OCI-LY7 (cell line): ENCODE data around the gene TPR. TPM values are rescaled to one million over a fixed set of nuclear protein-coding genes. Genes with fewer than 3 reads are reported as not detected.
A peak's percentile ranks its signal among the peaks of the same experiment; 100 is the strongest.

ENCODE experiments used
- Bru-seq: library from RNA; stranded (reverse); fragments of 400-500 nt; gene quantifications from one replicate; lab custom pipeline; 2021; lab: Mats Ljungman, UMichigan
- BruChase-seq, 2 experiments: library from RNA; stranded (reverse); fragments of 400-500 nt; gene quantifications; one replicate each; lab custom pipeline; 2021; lab: Mats Ljungman, UMichigan
- BruUV-seq: library from RNA; stranded (reverse); fragments of 400-500 nt; replicated peaks from 2 replicates; lab custom pipeline; 2021; lab: Mats Ljungman, UMichigan
- CTCF ChIA-PET: fragments of 300-600 bp; sonication (Branson Sonifier 250); formaldehyde crosslinking; loops from one replicate; lab custom pipeline; 2022; ENCODE audit warnings: antibody characterized with exemption; ENCODE audit not compliant: unreplicated experiment; lab: Charles Lee
- POLR2A ChIA-PET: fragments of 300-600 bp; sonication (Branson Sonifier 250); formaldehyde crosslinking; loops from one replicate; lab custom pipeline; 2022; ENCODE audit warnings: antibody characterized with exemption; lab: Charles Lee
- DNase-seq: peaks from one replicate; pipeline ENCODE4 v3.0.0-alpha.2; 2015; ENCODE audit warnings: low spot score
- H2AFZ ChIP-seq: fragments of 200-600 bp; sonication (generic), shearing (Covaris generic); 2 replicates; pipeline ENCODE4 v1.6.1; 2014; ENCODE audit warnings: mild to moderate bottlenecking, antibody characterized with exemption, low read length, moderate library complexity
- H3K27ac ChIP-seq: fragments of 200-600 bp; sonication (generic); 2 replicates; pipeline ENCODE4 v1.5.1; 2014; ENCODE audit warnings: mixed run types, low read depth, mild to moderate bottlenecking, moderate library complexity, low read length, inconsistent platforms; ENCODE audit not compliant: poor library complexity, severe bottlenecking
- H3K36me3 ChIP-seq: fragments of 200-600 bp; sonication (generic); 2 replicates; pipeline ENCODE4 v1.6.1; 2014; ENCODE audit warnings: mild to moderate bottlenecking, antibody characterized with exemption, low read length, moderate library complexity, mixed read lengths; ENCODE audit not compliant: insufficient read depth
- H3K4me1 ChIP-seq: fragments of 200-600 bp; sonication (generic); 2 replicates; pipeline ENCODE4 v1.5.1; 2014; ENCODE audit warnings: mild to moderate bottlenecking, low read length; ENCODE audit not compliant: insufficient read depth, poor library complexity, severe bottlenecking
- H3K4me2 ChIP-seq: fragments of 200-600 bp; sonication (generic); 2 replicates; pipeline ENCODE4 v1.6.1; 2014; ENCODE audit warnings: mild to moderate bottlenecking, low read length
- H3K4me3 ChIP-seq: fragments of 200-600 bp; sonication (generic); 2 replicates; pipeline ENCODE4 v1.5.1; 2014; ENCODE audit warnings: mild to moderate bottlenecking, low read depth, low read length; ENCODE audit not compliant: poor library complexity, severe bottlenecking
- H3K79me2 ChIP-seq: fragments of 200-600 bp; sonication (generic); 2 replicates; pipeline ENCODE4 v1.6.1; 2016; ENCODE audit warnings: low read depth, mild to moderate bottlenecking, low read length, moderate library complexity, mixed read lengths; ENCODE audit not compliant: insufficient read depth
- H3K9me2 ChIP-seq: fragments of 200-600 bp; sonication (generic); 2 replicates; pipeline ENCODE4 v1.6.1; 2016; ENCODE audit warnings: mild to moderate bottlenecking, low read length, mixed read lengths; ENCODE audit not compliant: insufficient read depth
- H3K9me3 ChIP-seq: fragments of 200-600 bp; sonication (generic); 2 replicates; pipeline ENCODE4 v1.6.1; 2014; ENCODE audit warnings: mild to moderate bottlenecking, mixed run types, low read length, mixed read lengths
- H4K20me1 ChIP-seq: fragments of 200-600 bp; sonication (generic); 2 replicates; pipeline ENCODE4 v1.6.1; 2014; ENCODE audit warnings: mild to moderate bottlenecking, antibody characterized with exemption, low read length, moderate library complexity, mixed read lengths; ENCODE audit not compliant: insufficient read depth
- EZH2phosphoT487 ChIP-seq: fragments of 200-600 bp; sonication (generic); IDR thresholded peaks from 2 replicates; pipeline ENCODE4 v1.6.1; 2018; ENCODE audit warnings: low read depth, borderline replicate concordance, mild to moderate bottlenecking, mixed run types, antibody characterized with exemption, low read length, moderate library complexity, mixed read lengths
- intact Hi-C: fragments of 100-400 bp; cut with micrococcal nuclease; formaldehyde crosslinking; loops from one replicate; pipeline ENCODE4 v1.10.0; 2022; ENCODE audit not compliant: unreplicated experiment
- long read RNA-seq: library from polyadenylated mRNA; stranded (forward); transcript quantifications from one replicate; pipeline ENCODE4 v2.0.0, GENCODE V29; 2022
- total RNA-seq, 2 experiments: library from RNA; depleted of rRNA in 1 of 2; stranded (reverse); fragments of >200 nt in 1 of 2; shearing (Covaris generic) in 1 of 2; gene quantifications; 2 replicates each; pipeline ENCODE4 v1.2.3, GENCODE V29; 2014 to 2022
- TF ChIP-seq, protein P1 (sequence below): fragments of 200-600 bp; sonication (generic); conservative IDR thresholded peaks from 2 replicates; pipeline ENCODE4 v1.5.1; 2014; ENCODE audit warnings: mild to moderate bottlenecking, antibody characterized with exemption, low read length, moderate library complexity, mixed read lengths

Gene TPR
- total RNA-seq (2014; rRNA removed; shearing (Covaris generic)) (81.8 and 92.1 TPM in 2 replicates), total RNA-seq (2022) (136 and 141 TPM in 2 replicates), Bru-seq, nascent RNA (percentile 94 among the genes with signal in this experiment), BruChase-seq, experiment 1, labeled RNA remaining after a 6-hour chase (percentile 93 among the genes with signal in this experiment), BruChase-seq, experiment 2, labeled RNA remaining after a 2-hour chase (percentile 92 among the genes with signal in this experiment)
- long read RNA-seq, full-length matches to known transcripts, result 106 of 201 reads
- long read RNA-seq, partial matches to known transcripts, result 39 of 201 reads
- long read RNA-seq, other reads (novel, unspliced or antisense), result 56 of 201 reads

DNA sequence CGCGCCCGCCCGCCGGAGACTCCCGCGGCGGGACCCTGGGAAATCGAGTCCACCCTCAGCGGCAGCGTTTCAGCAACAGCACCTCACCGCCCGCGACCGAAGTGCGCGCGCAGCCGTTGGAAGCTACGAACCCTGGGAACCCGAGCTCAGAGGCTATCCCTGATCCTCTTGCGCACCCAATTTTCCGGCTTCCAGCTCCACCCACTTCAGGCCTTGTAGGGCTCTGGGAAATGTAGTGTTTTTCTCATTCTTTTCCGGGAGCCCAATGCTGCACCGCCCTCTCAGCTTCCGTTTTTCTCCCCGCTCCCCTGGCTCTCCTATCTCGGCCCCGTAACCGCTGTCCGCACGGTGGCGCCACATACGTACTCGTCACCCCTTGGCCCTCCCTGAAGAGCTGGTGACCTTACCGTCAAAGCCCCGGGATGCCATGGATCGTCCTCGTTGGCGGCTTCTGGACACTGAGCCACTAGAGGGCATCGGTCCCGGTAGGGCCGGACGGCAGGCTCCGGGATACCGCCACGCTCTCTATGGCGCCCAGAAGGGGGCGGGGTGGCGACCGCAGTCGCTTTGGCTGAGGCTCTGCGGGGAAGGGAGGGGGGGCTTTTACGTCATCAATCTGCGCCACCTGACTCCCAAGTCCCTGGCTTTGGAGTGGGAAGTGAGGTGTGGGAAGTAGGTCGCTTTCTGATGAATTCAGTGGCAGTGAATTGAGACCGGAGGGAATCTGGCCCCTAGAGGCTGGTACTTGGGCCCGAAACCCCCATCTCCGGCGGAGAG lies at the start of gene TPR, which contains the start of gene ODR4:
Gene TPR, minus strand, starts transcription at position 102 of the 777 bp plus-strand sequence. CDS start 225 bp downstream, outside the sequence.
Gene ODR4, plus strand, starts transcription at position 687 of the 777 bp plus-strand sequence. CDS start 3,948 bp downstream, outside the sequence.
- Histone ChIP-seq H4K20me1 (peaks cover 14% of the 10 kb centered on the region), H3K79me2 (peaks cover 77% of the 10 kb centered on the region), H3K36me3 (peaks cover 50% of the 10 kb centered on the region), H3K4me2 (peak within 1 kb of the TSS; percentile 88), H3K27ac (peak within 1 kb of the TSS; percentile 79), H3K9me3 (no peaks in the 10 kb centered on the region), H2AFZ (peak within 1 kb of the TSS; percentile 96), H3K4me3 (peak within 1 kb of the TSS; percentile 77), H3K4me1 (peaks cover 20% of the 10 kb centered on the region), H3K9me2 (no peaks in the 10 kb centered on the region)
- intact Hi-C loops, result loop anchor here (2.0 to 5.0 kb wide), 2 partner anchors 1059 to 1218 kb away; partner anchors contain the start of genes IVNS1ABP, SWT1 and TRMT1L
- POLR2A ChIA-PET, result interaction anchor here (0.6 to 1.1 kb wide), 8 partner anchors 10 to 160 kb away, joined by 3 to 4 read pairs (median 4); no protein-coding TSS in a partner anchor
- CTCF ChIA-PET, result interaction anchor here (0.6 to 1.7 kb wide), 5 partner anchors 10 to 220 kb away, joined by 3 to 6 read pairs (median 3); no protein-coding TSS in a partner anchor
- BruUV-seq, result no TSS peak
- TF ChIP-seq EZH2phosphoT487, result no peak
- TF ChIP-seq, protein P1, sequence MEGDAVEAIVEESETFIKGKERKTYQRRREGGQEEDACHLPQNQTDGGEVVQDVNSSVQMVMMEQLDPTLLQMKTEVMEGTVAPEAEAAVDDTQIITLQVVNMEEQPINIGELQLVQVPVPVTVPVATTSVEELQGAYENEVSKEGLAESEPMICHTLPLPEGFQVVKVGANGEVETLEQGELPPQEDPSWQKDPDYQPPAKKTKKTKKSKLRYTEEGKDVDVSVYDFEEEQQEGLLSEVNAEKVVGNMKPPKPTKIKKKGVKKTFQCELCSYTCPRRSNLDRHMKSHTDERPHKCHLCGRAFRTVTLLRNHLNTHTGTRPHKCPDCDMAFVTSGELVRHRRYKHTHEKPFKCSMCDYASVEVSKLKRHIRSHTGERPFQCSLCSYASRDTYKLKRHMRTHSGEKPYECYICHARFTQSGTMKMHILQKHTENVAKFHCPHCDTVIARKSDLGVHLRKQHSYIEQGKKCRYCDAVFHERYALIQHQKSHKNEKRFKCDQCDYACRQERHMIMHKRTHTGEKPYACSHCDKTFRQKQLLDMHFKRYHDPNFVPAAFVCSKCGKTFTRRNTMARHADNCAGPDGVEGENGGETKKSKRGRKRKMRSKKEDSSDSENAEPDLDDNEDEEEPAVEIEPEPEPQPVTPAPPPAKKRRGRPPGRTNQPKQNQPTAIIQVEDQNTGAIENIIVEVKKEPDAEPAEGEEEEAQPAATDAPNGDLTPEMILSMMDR, result peak; percentile 96
- DNase-seq, result peak; percentile 97

DNA sequence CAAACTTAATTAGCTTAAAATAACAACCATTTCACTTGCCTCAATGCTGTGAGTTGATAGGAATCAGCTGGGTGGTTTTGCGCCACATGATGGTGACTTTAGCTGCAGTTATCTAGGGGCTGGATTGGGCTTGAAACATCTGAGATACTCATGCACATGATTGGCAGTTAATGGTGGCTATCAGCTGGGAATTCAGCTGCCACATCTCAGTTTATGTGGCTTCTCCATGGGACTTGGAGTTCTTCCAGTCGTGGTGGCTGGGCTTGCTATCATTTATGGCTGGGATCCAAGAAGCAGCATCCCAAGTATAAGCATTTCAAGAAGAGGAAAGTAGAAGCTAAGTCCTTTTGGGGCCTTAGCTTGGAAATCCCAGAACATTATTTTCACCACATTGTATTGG lies 49.5 kb upstream of the TPR start:
- no peak overlapping the region for H3K27ac ChIP-seq
- H3K79me2 ChIP-seq, result no peaks in the 10 kb centered on the region
- peaks cover 5% of the 10 kb centered on the region for H3K4me1 ChIP-seq
- TF ChIP-seq EZH2phosphoT487, result no peak
- TF ChIP-seq, protein P1, result no peak
- BruUV-seq, result no TSS peak
- H4K20me1 ChIP-seq, result no peaks in the 10 kb centered on the region
- no peak overlapping the region for H3K4me3 ChIP-seq
- ChIA-PET POLR2A (interaction anchor here (0.7 to 1.6 kb wide), 2 partner anchors 14 to 279 kb away, joined by 3 read pairs; no protein-coding TSS in a partner anchor), CTCF (no interaction called here)
- intact Hi-C loops, result no loop called here
- no peak overlapping the region for H3K4me2 ChIP-seq
- H3K9me3 ChIP-seq, result no peaks in the 10 kb centered on the region
- no peak overlapping the region for H2AFZ ChIP-seq
- H3K36me3 ChIP-seq, result peaks cover 5% of the 10 kb centered on the region; the same call in 1 of the 2 replicates
- H3K9me2 ChIP-seq, result no peaks in the 10 kb centered on the region
- no peak for DNase-seq
